Breast epithelium (tissue), 3 donors: ENCODE results near the gene CPSF4.

Source experiments
- POLR2AphosphoS5 ChIP-seq, 3 donors: sonication (generic); formaldehyde crosslinking; IDR thresholded peaks; one replicate each; pipeline ENCODE4 v1.6.1; 2017; ENCODE audit warnings: antibody characterized with exemption in 3 of 3
- TF ChIP-seq, protein P1 (sequence below), 3 donors: fragments of 450-650 bp; IDR thresholded peaks; one replicate each; pipeline ENCODE4 v1.5.1; 2016 to 2017; ENCODE audit warnings: antibody characterized with exemption in 3 of 3, mild to moderate bottlenecking in 3 of 3, moderate library complexity in 3 of 3

DNA sequence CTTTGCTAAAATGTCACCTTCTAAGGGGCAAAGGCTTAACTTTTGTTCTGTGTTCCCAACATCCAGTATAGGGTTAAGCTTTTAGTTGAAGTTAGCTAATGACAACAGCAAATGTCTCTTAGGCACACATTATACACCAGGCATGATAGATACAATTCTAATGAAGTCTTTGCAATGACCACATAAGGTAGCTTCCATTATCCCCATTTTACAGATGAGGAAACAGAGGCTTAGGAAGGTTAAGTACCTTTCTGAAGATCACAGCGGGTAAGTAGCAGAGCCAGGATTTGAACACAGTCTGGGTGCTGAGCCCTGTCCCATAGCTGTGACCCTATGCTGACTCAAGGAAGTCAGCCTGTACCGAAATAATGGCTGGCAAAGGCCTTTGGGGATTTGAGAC lies 28.1 kb upstream of the CPSF4 start:
- TF ChIP-seq, protein P1, sequence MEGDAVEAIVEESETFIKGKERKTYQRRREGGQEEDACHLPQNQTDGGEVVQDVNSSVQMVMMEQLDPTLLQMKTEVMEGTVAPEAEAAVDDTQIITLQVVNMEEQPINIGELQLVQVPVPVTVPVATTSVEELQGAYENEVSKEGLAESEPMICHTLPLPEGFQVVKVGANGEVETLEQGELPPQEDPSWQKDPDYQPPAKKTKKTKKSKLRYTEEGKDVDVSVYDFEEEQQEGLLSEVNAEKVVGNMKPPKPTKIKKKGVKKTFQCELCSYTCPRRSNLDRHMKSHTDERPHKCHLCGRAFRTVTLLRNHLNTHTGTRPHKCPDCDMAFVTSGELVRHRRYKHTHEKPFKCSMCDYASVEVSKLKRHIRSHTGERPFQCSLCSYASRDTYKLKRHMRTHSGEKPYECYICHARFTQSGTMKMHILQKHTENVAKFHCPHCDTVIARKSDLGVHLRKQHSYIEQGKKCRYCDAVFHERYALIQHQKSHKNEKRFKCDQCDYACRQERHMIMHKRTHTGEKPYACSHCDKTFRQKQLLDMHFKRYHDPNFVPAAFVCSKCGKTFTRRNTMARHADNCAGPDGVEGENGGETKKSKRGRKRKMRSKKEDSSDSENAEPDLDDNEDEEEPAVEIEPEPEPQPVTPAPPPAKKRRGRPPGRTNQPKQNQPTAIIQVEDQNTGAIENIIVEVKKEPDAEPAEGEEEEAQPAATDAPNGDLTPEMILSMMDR (IDR thresholded peaks at IDR 0.05) = no peak
- no peak for TF ChIP-seq POLR2AphosphoS5 (IDR thresholded peaks at IDR 0.05)
